Neutrophil (primary cell): ENCODE measurements around the gene LMF1.

Experiments
- H3K27ac ChIP-seq: fragments of 200-600 bp; sonication (generic); 2 replicates; pipeline ENCODE4 v1.5.1; 2016; ENCODE audit warnings: mild to moderate bottlenecking, moderate library complexity
- H3K27me3 ChIP-seq: fragments of 200-600 bp; sonication (generic); 2 replicates; pipeline ENCODE4 v1.6.0; 2016; ENCODE audit warnings: mild to moderate bottlenecking
- H3K36me3 ChIP-seq: fragments of 200-600 bp; sonication (generic); 2 replicates; pipeline ENCODE4 v1.5.1; 2017
- H3K4me1 ChIP-seq, 2 experiments: fragments of 200-600 bp in 1 of 2; sonication (generic) in 1 of 2; 1 replicate in 1 of 2; 2 replicates in 1 of 2; pipeline versions ENCODE4 v1.5.1 to v1.6.1; 2013 to 2016; ENCODE audit warnings: low read depth in 1 of 2, low read length in 1 of 2, mild to moderate bottlenecking in 1 of 2, moderate library complexity in 1 of 2; ENCODE audit not compliant: control insufficient read depth in 1 of 2, insufficient read depth in 1 of 2
- H3K4me3 ChIP-seq, 2 experiments: fragments of 200-600 bp in 1 of 2; sonication (generic) in 1 of 2; 1 replicate in 1 of 2; 2 replicates in 1 of 2; pipeline ENCODE4 v1.5.1; 2013 to 2016; ENCODE audit warnings: low read depth in 1 of 2, low read length in 1 of 2, mild to moderate bottlenecking in 1 of 2, moderate library complexity in 1 of 2
- H3K9me3 ChIP-seq: fragments of 200-600 bp; sonication (generic); 2 replicates; pipeline ENCODE4 v1.5.1; 2016
- TF ChIP-seq, protein P1 (sequence below): fragments of 200-600 bp; sonication (generic); IDR thresholded peaks from 2 replicates; pipeline ENCODE4 v1.5.1; 2016; ENCODE audit warnings: antibody characterized with exemption

LMF1 gene

GRCh38 chr16:1010815-1011214, 40.0 kb upstream of the LMF1 start:
- peaks cover 26% of the 10 kb centered on the region for H3K27me3 ChIP-seq

GRCh38 chr16:1010251-1010650, 39.5 kb upstream of the LMF1 start:
- Histone ChIP-seq H3K9me3 (no peaks in the 10 kb centered on the region), H3K36me3 (no peaks in the 10 kb centered on the region), H3K4me1 (no peaks in the 10 kb centered on the region), H3K27me3 (peaks cover 26% of the 10 kb centered on the region), H3K27ac (no peak overlapping the region), H3K4me3 (no peak overlapping the region)
- TF ChIP-seq, protein P1, sequence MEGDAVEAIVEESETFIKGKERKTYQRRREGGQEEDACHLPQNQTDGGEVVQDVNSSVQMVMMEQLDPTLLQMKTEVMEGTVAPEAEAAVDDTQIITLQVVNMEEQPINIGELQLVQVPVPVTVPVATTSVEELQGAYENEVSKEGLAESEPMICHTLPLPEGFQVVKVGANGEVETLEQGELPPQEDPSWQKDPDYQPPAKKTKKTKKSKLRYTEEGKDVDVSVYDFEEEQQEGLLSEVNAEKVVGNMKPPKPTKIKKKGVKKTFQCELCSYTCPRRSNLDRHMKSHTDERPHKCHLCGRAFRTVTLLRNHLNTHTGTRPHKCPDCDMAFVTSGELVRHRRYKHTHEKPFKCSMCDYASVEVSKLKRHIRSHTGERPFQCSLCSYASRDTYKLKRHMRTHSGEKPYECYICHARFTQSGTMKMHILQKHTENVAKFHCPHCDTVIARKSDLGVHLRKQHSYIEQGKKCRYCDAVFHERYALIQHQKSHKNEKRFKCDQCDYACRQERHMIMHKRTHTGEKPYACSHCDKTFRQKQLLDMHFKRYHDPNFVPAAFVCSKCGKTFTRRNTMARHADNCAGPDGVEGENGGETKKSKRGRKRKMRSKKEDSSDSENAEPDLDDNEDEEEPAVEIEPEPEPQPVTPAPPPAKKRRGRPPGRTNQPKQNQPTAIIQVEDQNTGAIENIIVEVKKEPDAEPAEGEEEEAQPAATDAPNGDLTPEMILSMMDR = no peak

More at GRCh38 chr16:1010815-1011214, 40.0 kb upstream of the LMF1 start:
- TF ChIP-seq, protein P1 = no peak
- Histone ChIP-seq H3K9me3 (no peaks in the 10 kb centered on the region), H3K27ac (no peak overlapping the region), H3K4me1 (no peaks in the 10 kb centered on the region), H3K4me3 (no peak overlapping the region), H3K36me3 (no peaks in the 10 kb centered on the region)

DNA sequence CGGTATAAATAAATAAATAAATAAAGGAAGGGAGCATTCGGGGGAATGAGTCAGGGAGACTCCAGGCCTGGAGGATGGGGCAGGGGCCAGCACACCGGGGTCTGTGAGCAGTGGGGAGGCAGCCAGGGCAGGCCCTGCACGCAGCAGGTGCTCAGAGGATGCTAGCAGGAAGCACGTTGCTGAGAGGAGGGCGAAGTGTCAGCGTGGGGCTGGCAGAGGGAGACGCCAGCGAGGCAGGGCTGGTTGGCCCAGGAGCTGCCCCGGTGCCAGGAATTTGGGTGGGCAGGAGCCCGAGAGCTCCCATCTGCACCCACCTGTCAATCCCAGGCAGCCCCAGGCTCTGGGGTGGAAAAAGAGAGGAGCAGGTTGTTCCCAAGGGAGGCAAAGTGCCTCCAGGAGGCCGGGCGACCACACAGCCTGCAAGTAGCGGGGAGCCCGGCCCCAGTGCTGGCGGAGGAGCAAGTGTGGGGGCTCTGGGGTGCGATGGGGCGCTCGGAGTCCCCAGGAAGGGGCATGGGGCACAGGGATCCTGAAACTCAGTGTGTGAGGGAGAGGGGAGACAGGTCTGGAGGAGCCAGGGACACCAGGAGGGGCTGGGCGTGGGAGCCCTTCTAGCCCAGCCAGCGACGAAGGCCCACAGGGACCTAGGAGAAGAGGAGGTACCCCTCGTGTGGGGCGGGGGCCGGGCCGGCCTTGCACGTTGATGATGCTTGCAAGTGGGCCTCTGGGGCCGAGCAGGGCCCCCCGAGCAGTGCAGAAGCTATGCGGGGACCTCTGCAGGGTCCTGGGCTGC, 38.8 kb upstream of the LMF1 start:
- Histone ChIP-seq H3K4me3 (no peak overlapping the region), H3K36me3 (no peaks in the 10 kb centered on the region), H3K27me3 (peaks cover 26% of the 10 kb centered on the region), H3K4me1 (no peaks in the 10 kb centered on the region), H3K27ac (no peak overlapping the region), H3K9me3 (no peaks in the 10 kb centered on the region)
- TF ChIP-seq, protein P1 = no peak

DNA sequence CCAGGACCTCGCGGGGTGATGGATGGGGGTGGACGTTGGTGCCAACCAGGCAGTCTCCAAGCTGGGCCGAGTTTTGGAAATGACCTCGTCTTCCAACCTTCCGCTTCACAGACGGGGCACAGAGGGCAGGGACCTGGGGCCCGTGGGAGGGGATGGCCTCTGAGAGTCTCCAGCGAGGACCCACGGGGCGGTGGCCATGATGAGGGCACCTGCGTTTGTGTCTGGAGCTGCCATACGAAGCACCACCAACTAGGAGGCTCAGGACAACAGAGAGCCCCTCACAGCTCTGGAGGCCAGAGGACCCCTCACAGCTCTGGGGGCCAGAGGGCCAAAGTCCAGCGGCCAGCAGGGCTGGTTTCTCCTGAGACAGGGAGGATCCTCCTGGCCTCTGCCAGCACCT, 37.3 kb upstream of the LMF1 start:
- TF ChIP-seq, protein P1 = no peak
- peaks cover 37% of the 10 kb centered on the region for H3K27me3 ChIP-seq

GRCh38 chr16:1007284-1007850, 36.6 kb upstream of the LMF1 start:
- Histone ChIP-seq H3K36me3 (no peaks in the 10 kb centered on the region), H3K9me3 (no peaks in the 10 kb centered on the region), H3K4me1 (no peaks in the 10 kb centered on the region), H3K27me3 (peaks cover 37% of the 10 kb centered on the region), H3K4me3 (no peak overlapping the region), H3K27ac (no peak overlapping the region)
- TF ChIP-seq, protein P1 = no peak

More for the DNA sequence above, 37.3 kb upstream of the LMF1 start:
- H3K4me3 ChIP-seq = no peak overlapping the region
- H3K27ac ChIP-seq = no peak overlapping the region
- H3K36me3 ChIP-seq = no peaks in the 10 kb centered on the region
- H3K9me3 ChIP-seq = no peaks in the 10 kb centered on the region
- no peaks in the 10 kb centered on the region for H3K4me1 ChIP-seq
